GM12878 (cell line): ENCODE data around the gene VSTM2L.

Experiments used
- CBFB ChIP-seq: IDR thresholded peaks from 2 replicates; pipeline ENCODE4 v1.6.1; 2016; ENCODE audit warnings: antibody characterized with exemption, low read depth
- EP300 ChIP-seq, 2 experiments: fragments of 150-350 bp in 1 of 2; IDR thresholded peaks; 2 replicates each; pipeline ENCODE4 v1.6.1; 2011 to 2012; ENCODE audit warnings: low read depth in 2 of 2, low read length in 2 of 2, borderline replicate concordance in 1 of 2, improper control_type of control experiment in 1 of 2, inconsistent platforms in 1 of 2; ENCODE audit not compliant: control insufficient read depth in 1 of 2
- EZH2 ChIP-seq: IDR thresholded peaks from 2 replicates; pipeline ENCODE4 v1.6.1; 2012; ENCODE audit warnings: low read depth, mild to moderate bottlenecking, control low read depth, inconsistent platforms, low read length, borderline replicate concordance; ENCODE audit not compliant: control insufficient read depth
- HDAC2 ChIP-seq: fragments of 200-600 bp; sonication (generic); IDR thresholded peaks from 2 replicates; pipeline ENCODE4 v1.6.1; 2017
- HDAC6 ChIP-seq: fragments of 200-600 bp; sonication (generic); IDR thresholded peaks from one replicate; pipeline ENCODE4 v1.8.0; 2017; ENCODE audit warnings: antibody characterized with exemption; ENCODE audit not compliant: unreplicated experiment
- NR2C2 ChIP-seq: IDR thresholded peaks from 2 replicates; pipeline ENCODE4 v1.6.1; 2011; ENCODE audit warnings: borderline replicate concordance, low read depth; ENCODE audit not compliant: control insufficient read depth, insufficient read length
- POLR2AphosphoS5 ChIP-seq: IDR thresholded peaks from 2 replicates; pipeline ENCODE4 v1.6.1; 2011; ENCODE audit warnings: mild to moderate bottlenecking, low read length, inconsistent platforms
- RFX5 ChIP-seq: IDR thresholded peaks from 2 replicates; pipeline ENCODE4 v1.6.1; 2011; ENCODE audit warnings: low read depth, low read length, improper control_type of control experiment
- TARDBP ChIP-seq: IDR thresholded peaks from 2 replicates; pipeline ENCODE4 v1.6.1; 2016; ENCODE audit warnings: borderline replicate concordance
- TF ChIP-seq, protein P1 (sequence below), 3 experiments: IDR thresholded peaks in 2 of 3; conservative IDR thresholded peaks in 1 of 3; 2 replicates each; pipeline ENCODE4 v1.5.1; 2011; ENCODE audit warnings: low read depth in 3 of 3, low read length in 3 of 3, mild to moderate bottlenecking in 3 of 3, control low read depth in 2 of 3, moderate library complexity in 2 of 3, inconsistent platforms in 1 of 3, mixed read lengths in 1 of 3; ENCODE audit not compliant: control insufficient read depth in 2 of 3, insufficient read depth in 1 of 3; ENCODE audit errors: extremely low read depth in 1 of 3
- TF ChIP-seq, protein P2 (sequence below): IDR thresholded peaks from 2 replicates; pipeline ENCODE4 v1.6.1; 2012; ENCODE audit warnings: low read depth, low read length, improper control_type of control experiment
- TF ChIP-seq, protein P3 (sequence below): IDR thresholded peaks from 2 replicates; pipeline ENCODE4 v1.6.1; 2012; ENCODE audit warnings: mild to moderate bottlenecking, low read depth, low read length
- TF ChIP-seq, protein P4 (sequence below): fragments of 450-650 bp; IDR thresholded peaks from 2 replicates; pipeline ENCODE4 v1.6.1; 2014; ENCODE audit warnings: mild to moderate bottlenecking

DNA sequence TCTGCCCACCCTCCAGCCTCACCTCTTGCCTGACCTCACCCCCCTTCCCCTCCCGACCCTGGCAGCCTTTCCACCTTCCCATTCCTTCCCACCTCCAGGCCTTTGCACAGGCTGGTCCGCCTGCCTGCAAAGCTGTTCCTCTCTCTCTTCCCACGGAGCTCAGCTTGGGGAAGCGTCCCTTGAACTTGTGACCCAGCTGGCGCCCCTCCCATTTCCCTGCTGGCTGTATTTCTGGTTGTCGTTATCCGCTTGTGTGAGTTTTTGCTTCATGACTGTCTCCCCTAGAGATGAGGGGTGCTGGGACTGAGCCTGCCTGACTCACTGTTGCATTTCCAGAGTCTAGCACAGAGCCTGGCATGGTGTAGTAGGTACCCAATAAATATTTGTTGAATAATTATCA is 32.5 kb downstream of the VSTM2L start:
- TF ChIP-seq, protein P1, sequence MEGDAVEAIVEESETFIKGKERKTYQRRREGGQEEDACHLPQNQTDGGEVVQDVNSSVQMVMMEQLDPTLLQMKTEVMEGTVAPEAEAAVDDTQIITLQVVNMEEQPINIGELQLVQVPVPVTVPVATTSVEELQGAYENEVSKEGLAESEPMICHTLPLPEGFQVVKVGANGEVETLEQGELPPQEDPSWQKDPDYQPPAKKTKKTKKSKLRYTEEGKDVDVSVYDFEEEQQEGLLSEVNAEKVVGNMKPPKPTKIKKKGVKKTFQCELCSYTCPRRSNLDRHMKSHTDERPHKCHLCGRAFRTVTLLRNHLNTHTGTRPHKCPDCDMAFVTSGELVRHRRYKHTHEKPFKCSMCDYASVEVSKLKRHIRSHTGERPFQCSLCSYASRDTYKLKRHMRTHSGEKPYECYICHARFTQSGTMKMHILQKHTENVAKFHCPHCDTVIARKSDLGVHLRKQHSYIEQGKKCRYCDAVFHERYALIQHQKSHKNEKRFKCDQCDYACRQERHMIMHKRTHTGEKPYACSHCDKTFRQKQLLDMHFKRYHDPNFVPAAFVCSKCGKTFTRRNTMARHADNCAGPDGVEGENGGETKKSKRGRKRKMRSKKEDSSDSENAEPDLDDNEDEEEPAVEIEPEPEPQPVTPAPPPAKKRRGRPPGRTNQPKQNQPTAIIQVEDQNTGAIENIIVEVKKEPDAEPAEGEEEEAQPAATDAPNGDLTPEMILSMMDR (IDR thresholded peaks at IDR 0.05 in 2 of 3, conservative IDR thresholded peaks at IDR 0.05 in 1 of 3; ENCODE audit: control insufficient read depth in 2 of 3, extremely low read depth in 1 of 3, insufficient read depth in 1 of 3, low read depth in 3 of 3, low read length in 3 of 3) = no peak
- TF ChIP-seq CBFB = no peak
- TF ChIP-seq, protein P2, sequence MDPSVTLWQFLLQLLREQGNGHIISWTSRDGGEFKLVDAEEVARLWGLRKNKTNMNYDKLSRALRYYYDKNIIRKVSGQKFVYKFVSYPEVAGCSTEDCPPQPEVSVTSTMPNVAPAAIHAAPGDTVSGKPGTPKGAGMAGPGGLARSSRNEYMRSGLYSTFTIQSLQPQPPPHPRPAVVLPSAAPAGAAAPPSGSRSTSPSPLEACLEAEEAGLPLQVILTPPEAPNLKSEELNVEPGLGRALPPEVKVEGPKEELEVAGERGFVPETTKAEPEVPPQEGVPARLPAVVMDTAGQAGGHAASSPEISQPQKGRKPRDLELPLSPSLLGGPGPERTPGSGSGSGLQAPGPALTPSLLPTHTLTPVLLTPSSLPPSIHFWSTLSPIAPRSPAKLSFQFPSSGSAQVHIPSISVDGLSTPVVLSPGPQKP = no peak
- TF ChIP-seq HDAC2 = no peak
- TF ChIP-seq TARDBP = no peak
- TF ChIP-seq EZH2 = no peak
- TF ChIP-seq, protein P3, sequence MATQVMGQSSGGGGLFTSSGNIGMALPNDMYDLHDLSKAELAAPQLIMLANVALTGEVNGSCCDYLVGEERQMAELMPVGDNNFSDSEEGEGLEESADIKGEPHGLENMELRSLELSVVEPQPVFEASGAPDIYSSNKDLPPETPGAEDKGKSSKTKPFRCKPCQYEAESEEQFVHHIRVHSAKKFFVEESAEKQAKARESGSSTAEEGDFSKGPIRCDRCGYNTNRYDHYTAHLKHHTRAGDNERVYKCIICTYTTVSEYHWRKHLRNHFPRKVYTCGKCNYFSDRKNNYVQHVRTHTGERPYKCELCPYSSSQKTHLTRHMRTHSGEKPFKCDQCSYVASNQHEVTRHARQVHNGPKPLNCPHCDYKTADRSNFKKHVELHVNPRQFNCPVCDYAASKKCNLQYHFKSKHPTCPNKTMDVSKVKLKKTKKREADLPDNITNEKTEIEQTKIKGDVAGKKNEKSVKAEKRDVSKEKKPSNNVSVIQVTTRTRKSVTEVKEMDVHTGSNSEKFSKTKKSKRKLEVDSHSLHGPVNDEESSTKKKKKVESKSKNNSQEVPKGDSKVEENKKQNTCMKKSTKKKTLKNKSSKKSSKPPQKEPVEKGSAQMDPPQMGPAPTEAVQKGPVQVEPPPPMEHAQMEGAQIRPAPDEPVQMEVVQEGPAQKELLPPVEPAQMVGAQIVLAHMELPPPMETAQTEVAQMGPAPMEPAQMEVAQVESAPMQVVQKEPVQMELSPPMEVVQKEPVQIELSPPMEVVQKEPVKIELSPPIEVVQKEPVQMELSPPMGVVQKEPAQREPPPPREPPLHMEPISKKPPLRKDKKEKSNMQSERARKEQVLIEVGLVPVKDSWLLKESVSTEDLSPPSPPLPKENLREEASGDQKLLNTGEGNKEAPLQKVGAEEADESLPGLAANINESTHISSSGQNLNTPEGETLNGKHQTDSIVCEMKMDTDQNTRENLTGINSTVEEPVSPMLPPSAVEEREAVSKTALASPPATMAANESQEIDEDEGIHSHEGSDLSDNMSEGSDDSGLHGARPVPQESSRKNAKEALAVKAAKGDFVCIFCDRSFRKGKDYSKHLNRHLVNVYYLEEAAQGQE = no peak
- TF ChIP-seq POLR2AphosphoS5 = no peak
- TF ChIP-seq NR2C2 = no peak
- TF ChIP-seq HDAC6 = no peak
- TF ChIP-seq RFX5 = no peak
- TF ChIP-seq, protein P4, sequence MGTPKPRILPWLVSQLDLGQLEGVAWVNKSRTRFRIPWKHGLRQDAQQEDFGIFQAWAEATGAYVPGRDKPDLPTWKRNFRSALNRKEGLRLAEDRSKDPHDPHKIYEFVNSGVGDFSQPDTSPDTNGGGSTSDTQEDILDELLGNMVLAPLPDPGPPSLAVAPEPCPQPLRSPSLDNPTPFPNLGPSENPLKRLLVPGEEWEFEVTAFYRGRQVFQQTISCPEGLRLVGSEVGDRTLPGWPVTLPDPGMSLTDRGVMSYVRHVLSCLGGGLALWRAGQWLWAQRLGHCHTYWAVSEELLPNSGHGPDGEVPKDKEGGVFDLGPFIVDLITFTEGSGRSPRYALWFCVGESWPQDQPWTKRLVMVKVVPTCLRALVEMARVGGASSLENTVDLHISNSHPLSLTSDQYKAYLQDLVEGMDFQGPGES = no peak
- no peak for TF ChIP-seq EP300 (IDR thresholded peaks at IDR 0.05; ENCODE audit: borderline replicate concordance in 1 of 2, control insufficient read depth in 1 of 2, low read depth in 2 of 2, low read length in 2 of 2)
